ENCODE measurements around the gene TNRC6C. TPM values are rescaled to one million over a fixed set of nuclear protein-coding genes. Genes with fewer than 3 reads are reported as not detected.
"Not testable (repeated sequence)": the region's sequence is repeated elsewhere in the genome, so short reads cannot be mapped to it uniquely, and the experiment has no call there.

The TNRC6C gene
- total RNA-seq, 4 donors from 2014 or later: 9.1 to 32.7 (median 14.3) TPM

DNA sequence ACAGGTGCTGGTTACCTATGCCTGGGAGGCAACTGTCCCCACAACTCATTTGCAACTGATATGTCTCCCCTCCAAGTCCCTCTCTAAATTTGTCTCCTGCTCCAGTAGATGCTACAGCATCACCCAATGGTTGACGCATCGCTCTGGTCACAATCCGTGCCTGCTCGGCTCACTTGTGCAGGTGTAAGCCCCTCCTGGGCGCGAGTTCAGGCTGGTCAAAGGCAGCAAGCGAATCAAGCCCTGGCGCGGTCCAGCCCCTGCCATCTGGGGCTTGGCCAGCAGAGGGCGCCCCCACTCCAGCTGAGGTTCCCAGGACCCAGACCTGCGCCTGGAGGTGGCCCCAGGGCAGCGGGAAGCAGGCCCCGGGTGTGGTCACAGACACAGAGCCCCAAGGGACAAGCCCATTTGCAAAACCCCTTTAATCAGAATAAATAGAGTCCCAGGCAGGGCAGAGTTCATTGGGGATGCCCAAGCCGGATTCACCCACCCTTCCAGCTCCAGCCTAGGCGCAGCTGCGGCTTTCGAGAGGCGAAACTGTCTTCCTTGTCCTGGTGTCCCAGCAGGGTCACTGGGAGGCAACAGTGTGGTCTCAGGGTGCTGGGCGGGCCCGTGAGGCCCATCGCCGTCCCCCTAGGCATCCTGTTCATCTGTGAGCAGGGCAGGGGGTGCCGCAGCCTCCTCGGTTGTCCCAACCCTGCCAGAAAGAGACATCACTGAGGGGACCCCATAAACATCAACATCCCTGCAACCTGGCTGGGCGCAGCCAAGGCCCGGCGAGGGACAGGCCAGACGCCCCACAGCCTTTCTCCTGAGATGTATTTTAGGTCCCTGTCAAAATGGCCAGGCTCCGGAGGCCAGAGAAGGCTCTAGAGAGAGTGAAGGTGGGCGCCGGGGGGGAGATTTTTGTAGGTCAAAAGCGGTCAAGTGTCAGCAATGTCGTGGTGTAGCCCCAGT is 154.3 kb downstream of the TNRC6C start:
- TF ChIP-seq CTCF (IDR thresholded peaks at IDR 0.05) (peak; percentile 92 to 99 (median 97)), POLR2A (IDR thresholded peaks at IDR 0.05) (no peak)
- intact Hi-C loops (cut with DNase I): loop anchor here (2.0 to 5.0 kb wide), 2 partner anchors 62 to 310 kb away; no protein-coding TSS in a partner anchor
- Histone ChIP-seq H3K4me3 (replicated peaks in 1 of 3) (no peak overlapping the region), H3K4me1 (peaks cover 8 to 25% of the 10 kb centered on the region in 2 donors), H3K36me3 (no peaks in the 10 kb centered on the region), H3K27me3 (no peaks in the 10 kb centered on the region), H3K9me3 (no peaks in the 10 kb centered on the region), H3K27ac (no peak overlapping the region)
- DNase-seq: peak; percentile 69
- WGBS, 2 donors: 57 to 61% methylated on average over 15 to 27 of the region's 33 CpGs

DNA sequence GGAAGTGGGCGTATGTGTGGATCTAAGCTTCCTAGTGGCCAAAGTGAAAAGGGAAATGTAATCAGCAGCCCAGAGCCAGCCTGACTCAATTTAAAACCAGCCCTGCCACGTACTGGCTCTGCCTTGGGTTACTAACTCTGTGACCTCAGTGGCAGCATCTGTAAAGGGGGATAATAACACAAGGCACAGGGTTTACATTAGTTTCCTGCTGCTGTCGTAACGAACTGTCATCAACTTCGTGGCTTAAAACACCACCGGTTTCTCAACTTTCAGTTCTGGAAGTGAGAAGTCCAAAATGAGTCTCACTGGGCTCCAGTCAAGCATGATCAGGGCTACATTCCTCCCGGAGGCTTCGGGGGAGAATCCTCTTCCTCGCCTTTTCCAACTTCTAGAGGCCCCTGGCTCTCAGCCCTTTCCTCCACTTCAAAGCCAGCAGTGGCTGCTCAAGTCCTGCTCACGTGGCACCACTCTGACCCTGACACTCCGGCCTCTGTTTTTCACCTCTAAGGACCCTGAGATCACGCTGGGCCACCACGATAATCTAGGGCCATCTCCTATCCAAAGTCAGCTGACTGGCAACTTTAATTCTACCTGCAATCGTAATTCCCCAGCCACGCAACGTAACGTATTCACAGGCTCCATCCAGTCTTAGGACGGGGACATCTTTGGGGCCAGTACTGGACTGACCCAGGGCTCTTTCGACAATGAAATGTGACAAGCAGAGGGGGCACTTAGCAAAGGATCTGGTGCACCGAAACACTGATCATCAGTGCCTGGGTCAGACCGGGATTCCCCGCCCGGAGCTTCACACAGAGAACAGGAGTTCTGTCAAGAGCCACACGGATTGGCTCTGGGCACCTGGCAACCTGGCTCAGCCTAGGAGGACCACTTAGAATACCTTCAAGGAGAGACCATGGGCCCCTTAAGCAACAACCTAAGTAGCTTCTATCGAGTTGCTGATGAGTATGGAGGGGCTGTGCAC is 155.6 kb downstream of the TNRC6C start:
- peak; percentile 45 to 54 for DNase-seq
- TF ChIP-seq POLR2A (IDR thresholded peaks at IDR 0.05): no peak
- no peak for TF ChIP-seq CTCF (IDR thresholded peaks at IDR 0.05)
- no peaks in the 10 kb centered on the region for H3K36me3 ChIP-seq

DNA sequence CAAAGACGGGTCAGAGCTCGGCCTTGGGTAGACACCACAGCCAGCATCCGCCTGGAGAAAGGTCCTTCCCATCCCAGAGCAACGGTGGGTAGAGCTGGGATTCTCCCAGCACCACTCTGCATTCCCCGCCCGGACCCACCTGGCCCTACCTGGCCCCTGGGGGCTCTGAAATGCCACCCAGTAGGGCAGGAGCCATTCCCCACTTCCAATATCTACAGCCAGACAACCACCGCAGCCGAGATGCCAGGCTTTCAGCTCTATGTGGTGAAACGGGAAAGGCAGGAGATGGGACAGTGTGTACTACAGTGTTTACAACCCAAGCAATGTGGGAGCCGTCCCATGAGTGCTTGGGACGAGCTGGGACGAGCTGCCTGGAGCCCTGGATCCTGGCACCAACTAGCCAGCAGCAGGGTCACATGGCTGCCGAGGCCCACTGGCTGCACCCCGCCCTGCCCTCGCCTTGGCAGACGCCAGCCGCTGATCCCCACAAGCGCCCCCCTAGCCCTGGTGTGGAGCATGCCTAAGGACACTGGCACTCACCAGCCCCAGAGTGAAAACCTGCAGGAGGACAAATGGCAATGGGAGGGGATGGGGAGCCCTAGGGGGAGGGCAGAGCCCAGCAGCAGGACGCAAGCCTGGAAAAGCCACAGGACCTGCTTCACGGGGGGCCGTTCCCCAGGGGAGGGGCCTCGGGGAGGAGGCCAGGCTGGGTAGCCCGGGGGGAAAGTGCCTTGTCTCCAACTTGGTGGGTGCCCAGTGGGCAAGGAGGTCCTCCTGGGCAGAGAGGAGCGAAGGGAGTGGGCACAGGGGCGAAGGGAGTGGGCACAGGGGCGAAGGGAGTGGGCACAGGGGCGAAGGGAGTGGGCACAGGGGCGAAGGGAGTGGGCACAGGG is 156.6 kb downstream of the TNRC6C start:
- no peak overlapping the region for H3K27ac ChIP-seq

More for the DNA sequence above, 155.6 kb downstream of the TNRC6C start:
- intact Hi-C loops (cut with DNase I): loop anchor here (2.0 to 5.0 kb wide), 2 partner anchors 61 to 308 kb away; no protein-coding TSS in a partner anchor
- H3K27ac ChIP-seq: no peak overlapping the region
- no peak overlapping the region for H3K4me3 ChIP-seq (replicated peaks in 1 of 3)
- WGBS, 2 donors: 51 to 58% methylated on average over 24 to 25 of the region's 25 CpGs
- H3K9me3 ChIP-seq: no peaks in the 10 kb centered on the region
- H3K27me3 ChIP-seq: no peaks in the 10 kb centered on the region
- peaks cover 9 to 27% of the 10 kb centered on the region in 2 donors for H3K4me1 ChIP-seq

GRCh38 chr17:78115803-78116202 is 157.3 kb downstream of the TNRC6C start:
- DNase-seq; H3K9me3 ChIP-seq; H3K27ac ChIP-seq; H3K27me3 ChIP-seq; H3K4me3 ChIP-seq (replicated peaks in 1 of 3); H3K36me3 ChIP-seq; intact Hi-C loops (cut with DNase I): not testable (repeated sequence)
- 93 to 95% methylated on average over 10 to 14 of the region's 18 CpGs for WGBS, 2 donors
- peaks cover 9 to 27% of the 10 kb centered on the region in 2 donors for H3K4me1 ChIP-seq

More for the DNA sequence above, 156.6 kb downstream of the TNRC6C start:
- intact Hi-C loops (cut with DNase I): loop anchor here (5.0 kb wide), 1 partner anchor 307 kb away; no protein-coding TSS in a partner anchor
- H3K9me3 ChIP-seq: no peaks in the 10 kb centered on the region
- H3K4me1 ChIP-seq: peaks cover 9 to 27% of the 10 kb centered on the region in 2 donors
- TF ChIP-seq POLR2A (IDR thresholded peaks at IDR 0.05) (no peak), CTCF (IDR thresholded peaks at IDR 0.05) (no peak)
- DNase-seq: no peak
- H3K36me3 ChIP-seq: no peaks in the 10 kb centered on the region
- no peaks in the 10 kb centered on the region for H3K27me3 ChIP-seq
- H3K4me3 ChIP-seq (replicated peaks in 1 of 3): no peak overlapping the region
- 72 to 79% methylated on average over 10 to 17 of the region's 28 CpGs for WGBS, 2 donors
